Activated CD4-positive, alpha-beta T cell treated with anti-CD3 and anti-CD28 coated beads, Interleukin-2, amount 10 ng/mL, durations not matched to agents 7 days and 5 days (primary cell): ENCODE measurements around the gene DOCK10. TPM values are rescaled to one million over a fixed set of nuclear protein-coding genes. Genes with fewer than 3 reads are reported as not detected.
"Not testable (repeated sequence)": the region's sequence is repeated elsewhere in the genome, so short reads cannot be mapped to it uniquely, and the experiment has no call there.

Experiments
- CTCF ChIA-PET: fragments of 350-600 bp; sonication (Branson Sonifier 250); formaldehyde crosslinking; loops from one replicate; lab custom pipeline; 2021; ENCODE audit warnings: antibody characterized with exemption; lab: Charles Lee
- POLR2A ChIA-PET: fragments of 350-600 bp; sonication (Branson Sonifier 250); formaldehyde crosslinking; loops from one replicate; lab custom pipeline; 2021; ENCODE audit warnings: antibody characterized with exemption; lab: Charles Lee
- DNase-seq: peaks from one replicate; pipeline ENCODE4 v3.0.0-alpha.2; 2020
- H3K27ac Mint-ChIP-seq: one replicate; pipeline ENCODE4 v1.8.0; 2021; ENCODE audit warnings: mild to moderate bottlenecking, moderate library complexity, mixed read lengths
- H3K27me3 Mint-ChIP-seq: one replicate; pipeline ENCODE4 v1.8.0; 2021; ENCODE audit warnings: mixed read lengths
- H3K36me3 Mint-ChIP-seq: one replicate; pipeline ENCODE4 v1.8.0; 2021; ENCODE audit warnings: low read depth, mixed read lengths
- H3K4me1 Mint-ChIP-seq: one replicate; pipeline ENCODE4 v1.8.0; 2021; ENCODE audit warnings: mixed read lengths
- H3K4me3 Mint-ChIP-seq: one replicate; pipeline ENCODE4 v1.8.0; 2021; ENCODE audit warnings: mild to moderate bottlenecking, moderate library complexity, mixed read lengths
- H3K9me3 Mint-ChIP-seq: one replicate; pipeline ENCODE4 v1.8.0; 2021; ENCODE audit warnings: mixed read lengths
- total RNA-seq, 2 experiments: library from RNA; stranded (reverse); gene quantifications; one replicate each; pipeline ENCODE4 v1.2.3, GENCODE V29; 2021

Gene DOCK10
- total RNA-seq, 2 experiments from 2014 or later = 269 to 281 TPM

- Mint-ChIP-seq H3K4me1 (peaks cover 14% of the 10 kb centered on the region), H3K9me3 (peaks cover 34% of the 10 kb centered on the region), H3K36me3 (peaks cover 25% of the 10 kb centered on the region), H3K4me3 (no peak overlapping the region), H3K27me3 (no peaks in the 10 kb centered on the region), H3K27ac (no peak overlapping the region)
- POLR2A ChIA-PET = no interaction called here
- CTCF ChIA-PET = interaction anchor here (0.7 to 1.9 kb wide), 4 partner anchors 27 to 423 kb away, joined by 3 to 6 read pairs (median 4); partner anchors contain the start of gene DOCK10
- no peak for DNase-seq
These were observed 27.7 kb upstream of the DOCK10 start for GRCh38 chr2:225069966-225070365.

- Mint-ChIP-seq H3K27me3 (no peaks in the 10 kb centered on the region), H3K4me1 (peaks cover 18% of the 10 kb centered on the region), H3K9me3 (peaks cover 36% of the 10 kb centered on the region), H3K36me3 (peaks cover 25% of the 10 kb centered on the region), H3K4me3 (no peak overlapping the region), H3K27ac (no peak overlapping the region)
- ChIA-PET POLR2A (no interaction called here), CTCF (interaction anchor here (0.7 to 1.9 kb wide), 4 partner anchors 27 to 423 kb away, joined by 3 to 6 read pairs (median 4); partner anchors contain the start of gene DOCK10)
- no peak for DNase-seq
These were observed 27.2 kb upstream of the DOCK10 start for GRCh38 chr2:225069477-225069876.

- peaks cover 31% of the 10 kb centered on the region for H3K9me3 Mint-ChIP-seq
- peaks cover 25% of the 10 kb centered on the region for H3K36me3 Mint-ChIP-seq
- H3K4me3 Mint-ChIP-seq = no peak overlapping the region
- DNase-seq = no peak
- no peak overlapping the region for H3K27ac Mint-ChIP-seq
- H3K27me3 Mint-ChIP-seq = no peaks in the 10 kb centered on the region
- ChIA-PET POLR2A (no interaction called here), CTCF (interaction anchor here (1.0 kb wide), 1 partner anchor 8 kb away, joined by 3 read pairs; no protein-coding TSS in a partner anchor)
- H3K4me1 Mint-ChIP-seq = peaks cover 29% of the 10 kb centered on the region
These were observed 23.6 kb upstream of the DOCK10 start for GRCh38 chr2:225065882-225066281.

- Mint-ChIP-seq H3K27ac (no peak overlapping the region), H3K27me3 (no peaks in the 10 kb centered on the region), H3K4me3 (no peak overlapping the region), H3K36me3 (peaks cover 25% of the 10 kb centered on the region), H3K9me3 (peaks cover 32% of the 10 kb centered on the region), H3K4me1 (peaks cover 29% of the 10 kb centered on the region)
- ChIA-PET POLR2A (no interaction called here), CTCF (interaction anchor here (0.8 to 2.2 kb wide), 3 partner anchors 9 to 11 kb away, joined by 3 to 5 read pairs (median 3); no protein-coding TSS in a partner anchor)
- no peak for DNase-seq
These were observed 22.7 kb upstream of the DOCK10 start for GRCh38 chr2:225064928-225065327.

GRCh38 chr2:225064362-225064761, 22.1 kb upstream of the DOCK10 start:
- no peak overlapping the region for H3K4me3 Mint-ChIP-seq
- ChIA-PET POLR2A (no interaction called here), CTCF (interaction anchor here (2.2 kb wide), 1 partner anchor 10 kb away, joined by 5 read pairs; no protein-coding TSS in a partner anchor)
- H3K4me1 Mint-ChIP-seq = peaks cover 29% of the 10 kb centered on the region
- peaks cover 32% of the 10 kb centered on the region for H3K9me3 Mint-ChIP-seq
- H3K27me3 Mint-ChIP-seq = no peaks in the 10 kb centered on the region
- H3K27ac Mint-ChIP-seq = peak overlapping the region; percentile 16
- H3K36me3 Mint-ChIP-seq = peaks cover 26% of the 10 kb centered on the region
- DNase-seq = no peak

- no peak overlapping the region for H3K4me3 Mint-ChIP-seq
- ChIA-PET POLR2A (no interaction called here), CTCF (interaction anchor here (0.6 to 1.7 kb wide), 7 partner anchors 9 to 1972 kb away, joined by 3 to 7 read pairs (median 3); partner anchors contain the start of gene DOCK10)
- peaks cover 54% of the 10 kb centered on the region for H3K4me1 Mint-ChIP-seq
- peak overlapping the region; percentile 41 for H3K27ac Mint-ChIP-seq
- peaks cover 30% of the 10 kb centered on the region for H3K36me3 Mint-ChIP-seq
- DNase-seq = no peak
- H3K27me3 Mint-ChIP-seq = no peaks in the 10 kb centered on the region
- peaks cover 26% of the 10 kb centered on the region for H3K9me3 Mint-ChIP-seq
These were observed 14.2 kb upstream of the DOCK10 start for GRCh38 chr2:225056330-225057073.

- Mint-ChIP-seq H3K36me3 (peaks cover 37% of the 10 kb centered on the region), H3K27ac (peak overlapping the region; percentile 50), H3K9me3 (peaks cover 24% of the 10 kb centered on the region), H3K4me1 (peaks cover 60% of the 10 kb centered on the region), H3K27me3 (no peaks in the 10 kb centered on the region), H3K4me3 (no peak overlapping the region)
- ChIA-PET CTCF (interaction anchor here (0.7 to 1.7 kb wide), 4 partner anchors 14 to 1747 kb away, joined by 3 to 7 read pairs (median 4); partner anchors contain the start of gene DOCK10), POLR2A (no interaction called here)
- DNase-seq = no peak
These were observed 13.4 kb upstream of the DOCK10 start for GRCh38 chr2:225055714-225056113.

GRCh38 chr2:225052703-225053102, 10.4 kb upstream of the DOCK10 start:
- peaks cover 19% of the 10 kb centered on the region for H3K9me3 Mint-ChIP-seq
- peak overlapping the region; percentile 95 for H3K27ac Mint-ChIP-seq
- peak overlapping the region; percentile 5 for H3K4me3 Mint-ChIP-seq
- ChIA-PET POLR2A (interaction anchor here (0.6 to 0.8 kb wide), 4 partner anchors 8 to 1782 kb away, joined by 3 to 8 read pairs (median 4); partner anchors contain the start of gene DOCK10), CTCF (interaction anchor here (1.2 to 1.5 kb wide), 3 partner anchors 9 to 25 kb away, joined by 3 to 8 read pairs (median 4); no protein-coding TSS in a partner anchor)
- peaks cover 3% of the 10 kb centered on the region for H3K27me3 Mint-ChIP-seq
- peak; percentile 77 for DNase-seq
- H3K4me1 Mint-ChIP-seq = peaks cover 65% of the 10 kb centered on the region
- peaks cover 40% of the 10 kb centered on the region for H3K36me3 Mint-ChIP-seq

- Mint-ChIP-seq H3K4me1 (peaks cover 34% of the 10 kb centered on the region), H3K27me3 (peaks cover 34% of the 10 kb centered on the region), H3K36me3 (peaks cover 35% of the 10 kb centered on the region)
- H3K27ac Mint-ChIP-seq, H3K4me3 Mint-ChIP-seq, H3K9me3 Mint-ChIP-seq, CTCF ChIA-PET, POLR2A ChIA-PET, DNase-seq: not testable (repeated sequence)
These were observed 5.2 kb upstream of the DOCK10 start for GRCh38 chr2:225047502-225047901.

GRCh38 chr2:225042800-225043167, 516 bp upstream of the DOCK10 start:
- CTCF ChIA-PET = interaction anchor here (0.7 to 1.7 kb wide), 3 partner anchors 10 to 27 kb away, joined by 3 to 8 read pairs (median 6); no protein-coding TSS in a partner anchor
- H3K4me1 Mint-ChIP-seq = peaks cover 41% of the 10 kb centered on the region
- no peaks in the 10 kb centered on the region for H3K9me3 Mint-ChIP-seq
- POLR2A ChIA-PET = interaction anchor here (1.8 kb wide), 1 partner anchor 10 kb away, joined by 8 read pairs; no protein-coding TSS in a partner anchor
- H3K27ac Mint-ChIP-seq = peak overlapping the region; percentile 92
- no peak for DNase-seq
- H3K27me3 Mint-ChIP-seq = peaks cover 32% of the 10 kb centered on the region
- peaks cover 52% of the 10 kb centered on the region for H3K36me3 Mint-ChIP-seq
- peak overlapping the region; percentile 79 for H3K4me3 Mint-ChIP-seq

GRCh38 chr2:225041207-225041850, 939 bp downstream of the DOCK10 start:
- POLR2A ChIA-PET = interaction anchor here (1.8 kb wide), 1 partner anchor 11 kb away, joined by 8 read pairs; no protein-coding TSS in a partner anchor
- Mint-ChIP-seq H3K36me3 (peaks cover 58% of the 10 kb centered on the region), H3K27ac (peak overlapping the region; percentile 99), H3K9me3 (no peaks in the 10 kb centered on the region), H3K4me3 (peak overlapping the region; percentile 98), H3K4me1 (peaks cover 56% of the 10 kb centered on the region), H3K27me3 (peaks cover 20% of the 10 kb centered on the region)
- peak; percentile 63 for DNase-seq
- CTCF ChIA-PET = interaction anchor here (1.5 to 2.4 kb wide), 3 partner anchors 14 to 114 kb away, joined by 5 to 7 read pairs (median 6); no protein-coding TSS in a partner anchor

- peak; percentile 41 for DNase-seq
- Mint-ChIP-seq H3K4me1 (peaks cover 60% of the 10 kb centered on the region), H3K36me3 (peaks cover 63% of the 10 kb centered on the region), H3K27ac (peak overlapping the region; percentile 99), H3K27me3 (peaks cover 17% of the 10 kb centered on the region), H3K4me3 (peak overlapping the region; percentile 98), H3K9me3 (peaks cover 2% of the 10 kb centered on the region)
- ChIA-PET POLR2A (interaction anchor here (0.5 to 0.6 kb wide), 2 partner anchors 9 to 115 kb away, joined by 3 to 4 read pairs; no protein-coding TSS in a partner anchor), CTCF (interaction anchor here (1.1 to 2.4 kb wide), 4 partner anchors 12 to 114 kb away, joined by 3 to 7 read pairs (median 6); no protein-coding TSS in a partner anchor)
These were observed 1.4 kb downstream of the DOCK10 start for GRCh38 chr2:225040856-225041206.
